GM23338 (cell line): ENCODE data around the gene PSMA5. TPM values are rescaled to one million over a fixed set of nuclear protein-coding genes. Genes with fewer than 3 reads are reported as not detected.

Experiments
- ATAC-seq: fragments of 200-7000 bp; cut with Tn5 transposase; 3 replicates; pipeline ENCODE4 v1.9.1; 2020
- DNase-seq: peaks from one replicate; pipeline ENCODE4 v3.0.0-alpha.2; 2015; ENCODE audit warnings: low spot score
- H2AFZ ChIP-seq: fragments of 200-600 bp; sonication (generic); 2 replicates; pipeline ENCODE4 v1.8.0; 2016; ENCODE audit warnings: antibody characterized with exemption, mild to moderate bottlenecking, moderate library complexity
- H3F3A ChIP-seq: fragments of 200-600 bp; sonication (generic); replicated peaks from 2 replicates; pipeline ENCODE4 v1.8.0; 2017; ENCODE audit warnings: antibody characterized with exemption, mixed run types, low read depth
- H3K27ac ChIP-seq: fragments of 200-600 bp; sonication (generic); 2 replicates; pipeline ENCODE4 v1.6.1; 2016; ENCODE audit warnings: low read depth
- H3K27me3 ChIP-seq: fragments of 200-600 bp; sonication (generic); 2 replicates; pipeline ENCODE4 v1.8.0; 2016; ENCODE audit warnings: mild to moderate bottlenecking, mixed run types, moderate library complexity; ENCODE audit not compliant: insufficient read depth
- H3K36me3 ChIP-seq: fragments of 200-600 bp; sonication (generic); 2 replicates; pipeline ENCODE4 v1.8.0; 2016; ENCODE audit warnings: mild to moderate bottlenecking; ENCODE audit not compliant: insufficient read depth
- H3K4me1 ChIP-seq: fragments of 200-600 bp; sonication (generic); 2 replicates; pipeline ENCODE4 v1.8.0; 2016; ENCODE audit warnings: mild to moderate bottlenecking, moderate library complexity; ENCODE audit not compliant: insufficient read depth
- H3K4me2 ChIP-seq: fragments of 200-600 bp; sonication (generic); 2 replicates; pipeline ENCODE4 v1.7.1; 2017; ENCODE audit warnings: mixed run types
- H3K4me3 ChIP-seq: fragments of 200-600 bp; sonication (generic); 2 replicates; pipeline ENCODE4 v1.6.1; 2016; ENCODE audit warnings: mixed run types
- H3K79me2 ChIP-seq: fragments of 200-600 bp; sonication (generic); replicated peaks from 2 replicates; pipeline ENCODE4 v1.8.0; 2017; ENCODE audit warnings: mild to moderate bottlenecking; ENCODE audit not compliant: insufficient read depth
- H3K9me2 ChIP-seq: fragments of 200-600 bp; sonication (generic); 2 replicates; pipeline ENCODE4 v1.8.0; 2017; ENCODE audit not compliant: insufficient read depth
- H4K20me1 ChIP-seq: fragments of 200-600 bp; sonication (generic); replicated peaks from 2 replicates; pipeline ENCODE4 v1.8.0; 2017; ENCODE audit warnings: mild to moderate bottlenecking; ENCODE audit not compliant: insufficient read depth
- H3K27ac Mint-ChIP-seq: 2 replicates; pipeline ENCODE4 v1.8.0; 2020; ENCODE audit warnings: inconsistent platforms, mild to moderate bottlenecking, moderate library complexity, mixed read lengths
- H3K27me3 Mint-ChIP-seq: 3 replicates; pipeline ENCODE4 v1.8.0; 2022; ENCODE audit warnings: low read depth, mild to moderate bottlenecking, moderate library complexity, mixed read lengths, inconsistent platforms; ENCODE audit not compliant: insufficient read depth, poor library complexity
- H3K36me3 Mint-ChIP-seq: 3 replicates; pipeline ENCODE4 v1.8.0; 2021; ENCODE audit warnings: low read depth, mild to moderate bottlenecking, inconsistent platforms, moderate library complexity, mixed read lengths
- H3K4me1 Mint-ChIP-seq: 3 replicates; pipeline ENCODE4 v1.8.0; 2020; ENCODE audit warnings: mild to moderate bottlenecking, inconsistent platforms, mixed read lengths
- H3K4me3 Mint-ChIP-seq: 3 replicates; pipeline ENCODE4 v1.8.0; 2021; ENCODE audit warnings: moderate library complexity, mild to moderate bottlenecking, inconsistent platforms, mixed read lengths
- H3K9me3 Mint-ChIP-seq: 3 replicates; pipeline ENCODE4 v1.8.0; 2020; ENCODE audit warnings: moderate library complexity, mild to moderate bottlenecking, inconsistent platforms, mixed read lengths
- CREB1 ChIP-seq: fragments of 250-450 bp; sonication (Bioruptor Pico); IDR thresholded peaks from 2 replicates; pipeline ENCODE4 v1.5.0; 2020; ENCODE audit warnings: low read depth, mild to moderate bottlenecking, moderate library complexity
- EZH2 ChIP-seq: fragments of 200-600 bp; sonication (generic); IDR thresholded peaks from one replicate; pipeline ENCODE4 v1.8.0; 2017; ENCODE audit warnings: antibody characterized with exemption, mild to moderate bottlenecking, low read depth; ENCODE audit not compliant: unreplicated experiment
- EZH2phosphoT487 ChIP-seq: fragments of 200-600 bp; sonication (generic); IDR thresholded peaks from one replicate; pipeline ENCODE4 v1.8.1; 2018; ENCODE audit warnings: antibody characterized with exemption; ENCODE audit not compliant: unreplicated experiment
- JUNB ChIP-seq: IDR thresholded peaks from one replicate; pipeline ENCODE4 v1.6.1; 2016; ENCODE audit warnings: antibody characterized with exemption; ENCODE audit not compliant: unreplicated experiment
- POLR2AphosphoS5 ChIP-seq: IDR thresholded peaks from 2 replicates; pipeline ENCODE4 v1.6.1; 2016; ENCODE audit warnings: antibody characterized with exemption, low read depth
- STAT1 ChIP-seq: IDR thresholded peaks from one replicate; pipeline ENCODE4 v1.6.1; 2016; ENCODE audit warnings: antibody characterized with exemption; ENCODE audit not compliant: unreplicated experiment
- ZNF114 ChIP-seq: fragments of 250-450 bp; sonication (Bioruptor Pico); IDR thresholded peaks from 2 replicates; pipeline ENCODE4 v1.5.0; 2020; ENCODE audit warnings: mild to moderate bottlenecking, moderate library complexity
- ZNF331 ChIP-seq: fragments of 250-450 bp; sonication (Bioruptor Pico); IDR thresholded peaks from 2 replicates; pipeline ENCODE4 v1.5.0; 2020; ENCODE audit warnings: low read depth, mild to moderate bottlenecking, moderate library complexity
- polyA plus RNA-seq: library from polyadenylated mRNA; unstranded; fragments of >200 nt; fragmentation: Nextera tagmentation; extraction: Ambion mirVana; gene quantifications from 2 replicates; pipeline ENCODE4 v1.2.1, GENCODE V29; 2016
- total RNA-seq: library from RNA; depleted of rRNA; stranded (reverse); fragments of >200 nt; shearing (Covaris generic); gene quantifications from 2 replicates; pipeline ENCODE4 v1.2.3, GENCODE V29; 2014
- TF ChIP-seq, protein P1 (sequence below), 2 experiments: fragments of 200-600 bp in 1 of 2; sonication (generic) in 1 of 2; conservative IDR thresholded peaks; 2 replicates each; pipeline versions ENCODE4 v1.5.1 to v1.6.1; 2016 to 2017; ENCODE audit warnings: antibody characterized with exemption in 2 of 2, low read depth in 2 of 2, mild to moderate bottlenecking in 2 of 2, moderate library complexity in 1 of 2
- TF ChIP-seq, protein P2 (sequence below): fragments of 250-450 bp; sonication (Bioruptor Pico); IDR thresholded peaks from 2 replicates; pipeline ENCODE4 v1.5.0; 2020; ENCODE audit warnings: mild to moderate bottlenecking, moderate library complexity
- TF ChIP-seq, protein P3 (sequence below): IDR thresholded peaks from 2 replicates; pipeline ENCODE4 v1.6.1; 2016; ENCODE audit warnings: antibody characterized with exemption

PSMA5 gene
- total and polyA plus RNA-seq, 2 experiments from 2014 or later: 104 to 126 TPM

DNA sequence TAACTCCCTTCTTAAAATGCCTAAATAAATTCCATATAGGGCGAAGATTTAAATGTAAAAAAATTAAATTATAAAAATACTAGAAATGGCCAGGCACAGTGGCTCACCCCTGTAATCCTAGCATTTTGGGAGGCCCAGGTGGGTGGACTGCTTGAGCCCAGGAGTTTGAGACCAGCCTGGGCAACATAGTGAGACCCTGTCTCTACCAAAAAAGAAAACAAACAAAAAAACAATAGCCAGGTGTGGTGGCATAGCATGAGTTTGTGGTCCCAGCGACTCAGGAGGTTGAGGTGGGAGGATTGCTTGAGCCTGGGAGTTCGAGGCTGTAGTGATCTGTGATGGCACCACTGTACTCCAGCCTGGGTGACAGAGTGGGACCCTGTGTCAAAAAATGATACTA, 46.3 kb downstream of the PSMA5 start (continued):
- no peak for TF ChIP-seq CREB1
- TF ChIP-seq, protein P1, sequence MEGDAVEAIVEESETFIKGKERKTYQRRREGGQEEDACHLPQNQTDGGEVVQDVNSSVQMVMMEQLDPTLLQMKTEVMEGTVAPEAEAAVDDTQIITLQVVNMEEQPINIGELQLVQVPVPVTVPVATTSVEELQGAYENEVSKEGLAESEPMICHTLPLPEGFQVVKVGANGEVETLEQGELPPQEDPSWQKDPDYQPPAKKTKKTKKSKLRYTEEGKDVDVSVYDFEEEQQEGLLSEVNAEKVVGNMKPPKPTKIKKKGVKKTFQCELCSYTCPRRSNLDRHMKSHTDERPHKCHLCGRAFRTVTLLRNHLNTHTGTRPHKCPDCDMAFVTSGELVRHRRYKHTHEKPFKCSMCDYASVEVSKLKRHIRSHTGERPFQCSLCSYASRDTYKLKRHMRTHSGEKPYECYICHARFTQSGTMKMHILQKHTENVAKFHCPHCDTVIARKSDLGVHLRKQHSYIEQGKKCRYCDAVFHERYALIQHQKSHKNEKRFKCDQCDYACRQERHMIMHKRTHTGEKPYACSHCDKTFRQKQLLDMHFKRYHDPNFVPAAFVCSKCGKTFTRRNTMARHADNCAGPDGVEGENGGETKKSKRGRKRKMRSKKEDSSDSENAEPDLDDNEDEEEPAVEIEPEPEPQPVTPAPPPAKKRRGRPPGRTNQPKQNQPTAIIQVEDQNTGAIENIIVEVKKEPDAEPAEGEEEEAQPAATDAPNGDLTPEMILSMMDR (conservative IDR thresholded peaks at IDR 0.05; ENCODE audit: low read depth in 2 of 2): no peak

DNA sequence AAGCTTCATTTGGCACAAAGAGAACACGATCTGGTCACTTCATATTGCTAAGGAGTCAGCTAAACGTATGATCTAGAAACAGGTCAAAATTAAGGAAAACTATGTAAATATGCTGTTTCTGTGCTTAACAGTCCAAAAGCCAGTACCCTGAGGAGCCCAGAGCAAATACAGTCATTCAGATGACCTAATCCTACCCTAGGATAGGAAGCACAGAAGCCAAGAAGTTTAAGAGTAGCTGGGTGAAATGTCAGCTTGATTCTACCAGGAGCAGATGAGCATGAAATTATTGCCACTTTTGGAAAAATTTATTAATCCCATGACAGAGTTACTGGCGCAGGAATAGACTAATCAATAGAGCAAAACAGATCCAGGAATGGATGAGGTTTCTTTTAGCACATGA, 46.8 kb downstream of the PSMA5 start:
- Mint-ChIP-seq H3K9me3 (no peaks in the 10 kb centered on the region), H3K4me1 (peaks cover 27% of the 10 kb centered on the region), H3K27me3 (no peaks in the 10 kb centered on the region), H3K36me3 (peaks cover 1% of the 10 kb centered on the region; the same call in 2 of the 3 replicates), H3K27ac (no peak overlapping the region), H3K4me3 (no peak overlapping the region)
- Histone ChIP-seq H3F3A (no peaks in the 10 kb centered on the region; the same call in 1 of the 2 replicates), H3K27me3 (no peaks in the 10 kb centered on the region), H3K36me3 (no peaks in the 10 kb centered on the region), H3K4me1 (peaks cover 30% of the 10 kb centered on the region), H3K27ac (no peak overlapping the region), H3K4me2 (no peak overlapping the region), H4K20me1 (peaks cover 15% of the 10 kb centered on the region; the same call in 1 of the 2 replicates), H2AFZ (no peak overlapping the region), H3K9me2 (no peaks in the 10 kb centered on the region), H3K4me3 (no peak overlapping the region), H3K79me2 (peaks cover 87% of the 10 kb centered on the region)
- DNase-seq (no peak), ATAC-seq (no peak)
- TF ChIP-seq POLR2AphosphoS5: no peak
- TF ChIP-seq, protein P1 (conservative IDR thresholded peaks at IDR 0.05; ENCODE audit: low read depth in 2 of 2): no peak
- TF ChIP-seq, protein P2, sequence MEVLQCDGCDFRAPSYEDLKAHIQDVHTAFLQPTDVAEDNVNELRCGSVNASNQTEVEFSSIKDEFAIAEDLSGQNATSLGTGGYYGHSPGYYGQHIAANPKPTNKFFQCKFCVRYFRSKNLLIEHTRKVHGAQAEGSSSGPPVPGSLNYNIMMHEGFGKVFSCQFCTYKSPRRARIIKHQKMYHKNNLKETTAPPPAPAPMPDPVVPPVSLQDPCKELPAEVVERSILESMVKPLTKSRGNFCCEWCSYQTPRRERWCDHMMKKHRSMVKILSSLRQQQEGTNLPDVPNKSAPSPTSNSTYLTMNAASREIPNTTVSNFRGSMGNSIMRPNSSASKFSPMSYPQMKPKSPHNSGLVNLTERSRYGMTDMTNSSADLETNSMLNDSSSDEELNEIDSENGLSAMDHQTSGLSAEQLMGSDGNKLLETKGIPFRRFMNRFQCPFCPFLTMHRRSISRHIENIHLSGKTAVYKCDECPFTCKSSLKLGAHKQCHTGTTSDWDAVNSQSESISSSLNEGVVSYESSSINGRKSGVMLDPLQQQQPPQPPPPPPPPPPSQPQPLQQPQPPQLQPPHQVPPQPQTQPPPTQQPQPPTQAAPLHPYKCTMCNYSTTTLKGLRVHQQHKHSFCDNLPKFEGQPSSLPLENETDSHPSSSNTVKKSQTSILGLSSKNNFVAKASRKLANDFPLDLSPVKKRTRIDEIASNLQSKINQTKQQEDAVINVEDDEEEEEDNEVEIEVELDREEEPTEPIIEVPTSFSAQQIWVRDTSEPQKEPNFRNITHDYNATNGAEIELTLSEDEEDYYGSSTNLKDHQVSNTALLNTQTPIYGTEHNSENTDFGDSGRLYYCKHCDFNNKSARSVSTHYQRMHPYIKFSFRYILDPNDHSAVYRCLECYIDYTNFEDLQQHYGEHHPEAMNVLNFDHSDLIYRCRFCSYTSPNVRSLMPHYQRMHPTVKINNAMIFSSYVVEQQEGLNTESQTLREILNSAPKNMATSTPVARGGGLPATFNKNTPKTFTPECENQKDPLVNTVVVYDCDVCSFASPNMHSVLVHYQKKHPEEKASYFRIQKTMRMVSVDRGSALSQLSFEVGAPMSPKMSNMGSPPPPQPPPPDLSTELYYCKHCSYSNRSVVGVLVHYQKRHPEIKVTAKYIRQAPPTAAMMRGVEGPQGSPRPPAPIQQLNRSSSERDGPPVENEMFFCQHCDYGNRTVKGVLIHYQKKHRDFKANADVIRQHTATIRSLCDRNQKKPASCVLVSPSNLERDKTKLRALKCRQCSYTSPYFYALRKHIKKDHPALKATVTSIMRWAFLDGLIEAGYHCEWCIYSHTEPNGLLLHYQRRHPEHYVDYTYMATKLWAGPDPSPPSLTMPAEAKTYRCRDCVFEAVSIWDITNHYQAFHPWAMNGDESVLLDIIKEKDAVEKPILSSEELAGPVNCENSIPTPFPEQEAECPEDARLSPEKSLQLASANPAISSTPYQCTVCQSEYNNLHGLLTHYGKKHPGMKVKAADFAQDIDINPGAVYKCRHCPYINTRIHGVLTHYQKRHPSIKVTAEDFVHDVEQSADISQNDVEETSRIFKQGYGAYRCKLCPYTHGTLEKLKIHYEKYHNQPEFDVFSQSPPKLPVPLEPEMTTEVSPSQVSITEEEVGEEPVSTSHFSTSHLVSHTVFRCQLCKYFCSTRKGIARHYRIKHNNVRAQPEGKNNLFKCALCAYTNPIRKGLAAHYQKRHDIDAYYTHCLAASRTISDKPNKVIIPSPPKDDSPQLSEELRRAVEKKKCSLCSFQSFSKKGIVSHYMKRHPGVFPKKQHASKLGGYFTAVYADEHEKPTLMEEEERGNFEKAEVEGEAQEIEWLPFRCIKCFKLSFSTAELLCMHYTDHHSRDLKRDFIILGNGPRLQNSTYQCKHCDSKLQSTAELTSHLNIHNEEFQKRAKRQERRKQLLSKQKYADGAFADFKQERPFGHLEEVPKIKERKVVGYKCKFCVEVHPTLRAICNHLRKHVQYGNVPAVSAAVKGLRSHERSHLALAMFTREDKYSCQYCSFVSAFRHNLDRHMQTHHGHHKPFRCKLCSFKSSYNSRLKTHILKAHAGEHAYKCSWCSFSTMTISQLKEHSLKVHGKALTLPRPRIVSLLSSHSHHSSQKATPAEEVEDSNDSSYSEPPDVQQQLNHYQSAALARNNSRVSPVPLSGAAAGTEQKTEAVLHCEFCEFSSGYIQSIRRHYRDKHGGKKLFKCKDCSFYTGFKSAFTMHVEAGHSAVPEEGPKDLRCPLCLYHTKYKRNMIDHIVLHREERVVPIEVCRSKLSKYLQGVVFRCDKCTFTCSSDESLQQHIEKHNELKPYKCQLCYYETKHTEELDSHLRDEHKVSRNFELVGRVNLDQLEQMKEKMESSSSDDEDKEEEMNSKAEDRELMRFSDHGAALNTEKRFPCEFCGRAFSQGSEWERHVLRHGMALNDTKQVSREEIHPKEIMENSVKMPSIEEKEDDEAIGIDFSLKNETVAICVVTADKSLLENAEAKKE: no peak
- no peak for TF ChIP-seq ZNF331
- no peak for TF ChIP-seq EZH2phosphoT487
- TF ChIP-seq ZNF114 (CRISPR knock-in tag): no peak
- no peak for TF ChIP-seq JUNB
- no peak for TF ChIP-seq STAT1
- TF ChIP-seq, protein P3, sequence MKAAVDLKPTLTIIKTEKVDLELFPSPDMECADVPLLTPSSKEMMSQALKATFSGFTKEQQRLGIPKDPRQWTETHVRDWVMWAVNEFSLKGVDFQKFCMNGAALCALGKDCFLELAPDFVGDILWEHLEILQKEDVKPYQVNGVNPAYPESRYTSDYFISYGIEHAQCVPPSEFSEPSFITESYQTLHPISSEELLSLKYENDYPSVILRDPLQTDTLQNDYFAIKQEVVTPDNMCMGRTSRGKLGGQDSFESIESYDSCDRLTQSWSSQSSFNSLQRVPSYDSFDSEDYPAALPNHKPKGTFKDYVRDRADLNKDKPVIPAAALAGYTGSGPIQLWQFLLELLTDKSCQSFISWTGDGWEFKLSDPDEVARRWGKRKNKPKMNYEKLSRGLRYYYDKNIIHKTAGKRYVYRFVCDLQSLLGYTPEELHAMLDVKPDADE: no peak
- TF ChIP-seq EZH2: no peak
- TF ChIP-seq CREB1: no peak
